HG03025 (cell line): ENCODE data around the gene OR6Q1.

Experiments used
- ATAC-seq: cut with Tn5 transposase; IDR thresholded peaks from one replicate; pipeline ENCODE4 v1.9.1; 2021; ENCODE audit warnings: mild to moderate bottlenecking, moderate library complexity; ENCODE audit not compliant: unreplicated experiment, low FRiP score

The OR6Q1 gene

GRCh38 chr11:58057481-58057880 is 26.7 kb downstream of the OR6Q1 start:
- no peak for ATAC-seq

GRCh38 chr11:58058276-58059006 is 27.7 kb downstream of the OR6Q1 start:
- ATAC-seq, result no peak

GRCh38 chr11:58059007-58059350 is 28.2 kb downstream of the OR6Q1 start:
- no peak for ATAC-seq

- ATAC-seq, result no peak
These were observed 29.8 kb downstream of the OR6Q1 start for GRCh38 chr11:58060535-58060934.

- ATAC-seq, result no peak
These were observed 30.4 kb downstream of the OR6Q1 start for GRCh38 chr11:58060939-58061672.

- ATAC-seq, result no peak
These were observed 31.1 kb downstream of the OR6Q1 start for GRCh38 chr11:58061813-58062212.

GRCh38 chr11:58067685-58068084 is 36.9 kb downstream of the OR6Q1 start:
- ATAC-seq, result no peak

- ATAC-seq, result no peak
These were observed 37.9 kb downstream of the OR6Q1 start for GRCh38 chr11:58068655-58069054.

- ATAC-seq, result no peak
These were observed 39.8 kb downstream of the OR6Q1 start for GRCh38 chr11:58070585-58070984.

- no peak for ATAC-seq
These were observed 45.0 kb downstream of the OR6Q1 start for GRCh38 chr11:58075781-58076180.
